ENCODE results near the gene C16orf87.
A peak's percentile ranks its signal among the peaks of the same experiment; 100 is the strongest.

C16orf87 gene

GRCh38 chr16:46843898-46844642 is 13.1 kb upstream of the C16orf87 start:
- DNase-seq, result no peak

DNA sequence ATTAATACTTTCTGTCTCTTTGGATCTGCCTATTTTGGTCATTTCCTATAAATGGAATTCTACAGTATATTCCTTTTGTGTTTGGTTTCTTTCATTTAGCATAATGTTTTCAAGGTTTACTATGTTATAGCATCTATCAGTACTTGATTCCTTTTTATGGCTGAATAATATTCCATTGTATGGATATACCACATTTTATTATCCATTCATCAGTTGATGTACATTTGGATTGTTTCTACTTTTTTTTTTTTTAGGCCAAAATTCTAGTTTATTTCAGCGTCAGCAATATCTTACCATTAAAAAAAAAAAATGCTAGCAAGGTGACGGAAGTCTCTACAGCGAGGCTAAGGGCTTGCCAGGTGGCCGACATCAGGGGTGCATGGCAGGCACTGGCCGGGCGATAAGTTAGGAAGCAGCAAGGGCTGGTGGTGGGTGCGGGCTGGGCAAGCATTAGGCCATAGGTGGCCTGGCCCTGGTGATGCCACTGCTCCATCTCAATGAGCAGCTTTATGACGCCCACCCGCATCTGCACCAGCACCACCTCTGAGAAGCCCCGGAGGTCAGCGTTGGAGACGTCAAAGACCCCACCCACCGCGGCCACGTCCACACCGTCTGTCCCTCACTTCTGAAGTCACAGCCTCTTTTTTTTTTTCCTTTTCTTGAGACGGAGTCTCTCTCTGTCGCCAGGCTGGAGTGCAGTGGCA is 11.4 kb upstream of the C16orf87 start:
- DNase-seq, result no peak

GRCh38 chr16:46839986-46840443 is 9.0 kb upstream of the C16orf87 start:
- DNase-seq, result no peak

DNA sequence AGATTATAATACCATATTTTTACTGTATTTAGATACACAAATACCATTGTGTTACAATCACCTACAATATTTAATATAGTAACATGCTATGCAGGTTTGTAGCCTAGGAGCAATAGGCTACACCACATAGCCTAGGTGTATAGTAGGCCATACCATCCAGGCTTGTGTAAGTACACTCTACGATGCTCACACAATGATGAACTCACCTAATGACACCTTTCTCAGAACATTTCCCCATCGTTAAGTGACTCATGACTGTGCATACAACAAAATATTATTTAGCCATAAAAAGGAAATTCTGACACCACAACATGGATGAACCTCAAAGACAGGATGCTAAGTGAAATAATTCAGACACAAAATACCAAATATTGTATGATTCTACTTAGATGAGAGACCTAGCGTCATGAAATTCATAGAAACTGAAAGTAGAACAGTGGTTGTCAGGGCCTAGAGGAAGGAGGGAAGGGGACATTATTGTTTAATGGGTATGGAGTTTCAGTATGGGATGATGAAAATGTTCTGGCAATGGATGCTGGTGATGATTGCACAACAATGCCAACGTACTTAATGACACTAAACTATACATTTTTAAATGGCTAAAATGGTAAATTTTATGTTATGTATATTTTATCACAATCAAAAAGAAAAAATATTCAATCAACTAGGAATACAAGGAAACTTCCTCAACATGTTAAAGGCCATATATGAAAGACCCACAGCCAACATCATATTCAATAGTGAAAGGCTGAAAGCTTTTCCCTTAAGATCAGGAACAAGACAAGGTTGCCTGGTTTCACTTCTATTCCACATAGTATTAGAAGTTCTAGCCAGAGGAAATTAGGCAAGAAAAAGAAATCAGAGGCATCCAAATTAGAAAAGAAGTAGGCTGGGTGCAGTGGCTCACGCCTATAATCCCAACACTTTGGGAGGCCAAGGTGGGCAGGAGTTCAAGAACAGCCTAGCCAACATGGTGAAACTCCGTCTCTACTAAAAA is 5.9 kb upstream of the C16orf87 start:
- DNase-seq, result no peak

DNA sequence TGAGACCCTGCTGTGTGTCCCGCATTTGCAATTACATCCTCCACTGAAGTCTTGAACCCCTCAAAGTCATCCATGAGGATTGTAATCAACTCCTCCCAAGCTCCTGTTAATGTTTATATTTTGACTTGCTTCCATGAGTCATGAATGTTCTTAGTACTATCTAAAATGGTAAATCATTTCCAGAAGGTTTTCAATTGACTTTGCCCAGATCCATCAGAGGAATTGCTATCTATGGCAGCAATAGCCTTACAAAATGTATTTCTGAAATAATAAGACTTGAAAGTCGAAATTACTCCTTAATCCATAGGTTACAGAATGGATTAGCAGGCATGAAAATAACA is 2.5 kb upstream of the C16orf87 start:
- DNase-seq, result no peak

- no peak for DNase-seq
Measured at GRCh38 chr16:46832757-46833459, 1.9 kb upstream of the C16orf87 start.

- peak; percentile 29 for DNase-seq
Measured at GRCh38 chr16:46830417-46830901, 521 bp downstream of the C16orf87 start.

DNA sequence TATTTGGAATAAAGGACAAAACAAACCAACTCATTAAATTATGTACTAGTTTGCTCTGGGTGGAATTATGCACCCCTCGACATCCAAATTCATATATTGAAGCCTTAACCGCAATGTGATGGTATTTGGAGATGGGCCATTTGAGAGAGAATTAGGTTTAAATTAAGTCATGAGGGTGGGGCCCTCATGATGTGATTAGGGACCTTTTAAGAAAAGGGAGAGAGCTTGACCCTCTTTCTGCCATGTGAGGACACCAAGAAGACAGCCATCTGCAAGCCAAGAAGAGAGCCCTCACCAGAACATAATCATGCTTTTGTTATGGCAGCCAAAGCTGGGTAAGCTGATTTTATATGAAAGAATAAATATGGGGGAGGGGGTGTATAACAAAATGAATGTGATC is 2.0 kb downstream of the C16orf87 start:
- DNase-seq, result no peak

GRCh38 chr16:46828292-46828691 is 2.7 kb downstream of the C16orf87 start:
- DNase-seq, result no peak

DNA sequence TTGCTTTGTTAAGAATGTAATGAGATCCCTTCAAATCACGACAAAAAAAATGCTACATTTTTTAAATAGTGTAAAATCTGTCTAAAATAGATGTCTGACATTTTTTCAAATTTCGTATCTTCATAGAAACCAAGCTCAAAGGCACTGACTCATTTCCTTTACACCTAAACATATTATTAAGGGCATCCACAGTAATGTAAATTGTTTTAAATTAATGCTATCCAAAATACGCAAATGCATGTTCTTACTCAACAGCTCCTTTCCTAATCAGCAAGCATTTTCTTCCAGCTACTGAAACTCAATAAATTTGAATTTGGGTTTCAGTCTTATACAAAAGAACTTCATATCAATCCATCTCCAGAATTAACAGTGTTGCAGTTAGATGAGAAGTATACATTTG is 4.3 kb downstream of the C16orf87 start:
- peak; percentile 14 for DNase-seq

- no peak for DNase-seq
Measured at GRCh38 chr16:46822270-46822669, 8.7 kb downstream of the C16orf87 start.

GRCh38 chr16:46817961-46818360 is 13.0 kb downstream of the C16orf87 start:
- no peak for DNase-seq

DNA sequence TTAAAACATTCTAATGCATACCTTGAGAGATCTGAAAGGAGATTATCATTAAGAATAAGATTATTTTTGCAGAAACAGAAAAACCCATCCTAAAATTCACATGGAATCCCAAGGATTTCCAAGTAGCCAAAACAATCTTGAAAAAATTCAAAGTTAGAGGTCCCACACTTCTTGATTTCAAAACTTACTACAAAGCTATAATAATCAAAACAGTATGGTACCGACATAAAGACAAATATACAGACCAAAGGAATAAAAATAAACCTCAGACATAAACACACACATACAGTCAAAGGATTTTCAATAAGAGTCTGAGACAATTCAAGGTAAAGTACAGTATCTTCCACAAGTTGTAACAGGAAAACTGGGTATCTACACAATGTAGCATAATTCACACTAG is 16.2 kb downstream of the C16orf87 start:
- no peak for DNase-seq

DNA sequence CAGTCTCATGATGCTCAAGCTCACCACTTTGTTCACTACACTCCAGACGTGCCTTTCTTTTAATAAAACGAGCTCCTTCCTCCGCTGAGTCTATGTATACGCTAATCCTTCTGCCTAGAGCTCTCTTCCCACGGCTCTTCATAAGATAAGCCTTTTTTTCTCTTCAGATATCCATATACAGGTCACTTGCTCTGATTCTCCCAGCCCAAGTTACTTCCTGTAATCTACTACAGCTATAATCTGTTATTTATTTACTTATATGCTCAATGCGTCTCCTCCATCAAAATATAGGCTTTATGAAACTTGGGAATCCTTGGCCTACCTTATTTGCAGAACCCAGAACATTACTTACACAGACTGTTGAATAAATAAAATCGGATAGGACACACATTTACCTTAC is 17.4 kb downstream of the C16orf87 start:
- no peak for DNase-seq

DNA sequence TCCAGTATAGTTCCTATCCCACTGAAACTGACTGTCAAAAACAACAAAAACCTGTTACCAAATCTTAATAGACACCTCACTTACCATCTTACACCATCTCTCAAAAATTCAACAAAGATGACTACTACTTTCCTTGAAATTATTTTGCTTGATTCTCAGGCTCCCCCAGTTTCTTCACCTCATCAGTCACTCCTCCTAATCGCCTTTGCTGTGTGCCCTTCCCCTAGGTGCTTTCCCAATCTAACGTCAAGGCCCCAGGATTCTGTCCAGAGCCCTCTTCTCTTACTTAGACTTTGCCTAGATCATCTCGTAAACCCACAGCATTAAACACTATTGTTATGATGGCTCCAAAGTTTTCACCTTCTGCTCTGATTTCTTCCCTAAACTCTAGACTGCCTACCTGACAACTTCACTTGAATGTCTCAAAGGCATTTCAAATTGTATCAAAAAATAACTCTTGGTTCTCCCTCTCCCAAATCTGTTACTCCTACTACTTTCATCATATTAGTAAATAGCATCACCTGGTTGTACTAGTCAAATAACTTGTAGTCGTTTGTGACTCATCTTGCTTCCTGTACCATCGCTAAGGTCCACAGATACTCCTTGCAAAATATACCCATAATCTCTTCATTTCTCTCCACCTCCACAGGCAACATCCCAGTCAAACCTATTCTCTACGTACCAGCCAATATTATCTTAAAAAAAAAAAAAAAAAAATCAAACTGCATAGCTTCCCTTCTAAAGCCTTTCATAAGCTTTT is 18.0 kb downstream of the C16orf87 start:
- DNase-seq, result peak; percentile 15

DNA sequence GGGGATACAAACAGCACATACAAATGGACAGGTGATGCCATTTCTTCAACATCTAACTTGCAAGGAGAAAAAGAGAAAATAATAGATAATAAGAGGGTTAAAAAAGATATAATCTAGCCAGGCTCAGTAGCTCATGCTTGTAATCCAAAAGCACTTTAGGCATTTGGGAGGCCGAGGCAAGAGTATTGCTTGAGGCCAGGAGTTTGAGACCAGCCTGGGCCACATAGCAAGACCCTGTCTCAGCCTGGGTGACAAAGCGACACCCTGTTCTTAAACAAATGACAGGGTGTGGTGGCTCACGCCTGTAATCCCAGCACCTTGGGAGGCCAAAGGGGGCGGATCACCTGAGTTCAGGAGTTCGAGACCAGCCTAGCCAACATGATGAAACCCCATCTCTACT is 19.3 kb downstream of the C16orf87 start:
- no peak for DNase-seq

DNA sequence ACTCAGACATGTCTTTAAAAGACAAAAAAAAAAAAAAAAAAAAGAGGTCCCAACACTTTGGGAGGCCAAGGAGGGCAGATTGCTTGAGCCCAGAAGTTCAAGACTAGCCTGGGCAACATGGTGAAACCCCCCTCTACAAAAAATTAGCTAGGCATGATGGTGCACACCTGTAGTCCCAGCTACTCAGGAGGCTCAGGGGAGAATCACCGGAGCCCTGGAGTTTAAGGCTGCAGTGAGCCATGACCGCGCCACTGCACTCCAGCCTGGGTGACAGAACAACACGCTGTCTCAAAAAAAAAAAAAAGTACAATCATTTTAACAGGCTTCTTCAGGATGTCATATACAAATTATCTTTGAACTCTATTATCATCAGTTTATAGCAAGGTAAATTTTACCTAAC is 22.0 kb downstream of the C16orf87 start:
- no peak for DNase-seq

DNA sequence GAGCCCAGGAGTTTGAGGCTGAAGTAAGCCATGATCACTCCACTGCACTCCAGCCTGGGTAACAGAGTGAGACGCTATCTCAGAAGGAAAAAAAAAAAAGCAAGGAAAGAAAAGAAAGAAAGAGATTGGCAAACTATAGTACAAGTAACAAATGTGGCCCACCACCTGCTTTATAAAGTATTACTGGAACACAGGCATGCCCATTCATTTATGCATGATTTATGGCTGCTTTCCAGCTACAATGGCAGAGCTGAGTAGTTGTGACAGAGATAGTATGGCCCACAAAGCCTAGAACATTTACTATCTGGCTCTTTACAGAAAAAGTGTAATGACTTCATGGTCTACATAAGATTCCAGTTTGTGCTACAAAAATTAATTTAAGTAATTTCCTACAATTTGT is 23.6 kb downstream of the C16orf87 start:
- DNase-seq, result no peak

- no peak for DNase-seq
Measured at GRCh38 chr16:46803373-46803772, 27.6 kb downstream of the C16orf87 start.

GRCh38 chr16:46801428-46802049 is 29.4 kb downstream of the C16orf87 start:
- no peak for DNase-seq

GRCh38 chr16:46800494-46800893 is 30.5 kb downstream of the C16orf87 start:
- DNase-seq, result no peak

Data from CD4-positive, alpha-beta T cell treated with Interleukin-4 for 4 hours (primary cell).